ENCODE measurements around the gene TESMIN. TPM values are rescaled to one million over a fixed set of nuclear protein-coding genes. Genes with fewer than 3 reads are reported as not detected.

Gene TESMIN
- total and polyA plus RNA-seq, 2 of the 13 experiments (the other 11 are each of a cell fraction or from before 2014, with no cell fraction given) = 0.15 to 0.45 TPM

GRCh38 chr11:68784653-68785052 lies 33.3 kb upstream of the TESMIN start:
- TF ChIP-seq MAF1 (CRISPR knock-in tag; IDR thresholded peaks at IDR 0.05; ENCODE audit: borderline replicate concordance) (no peak), STAT5B (CRISPR knock-in tag; IDR thresholded peaks at IDR 0.05) (no peak), ZNF598 (CRISPR knock-in tag; IDR thresholded peaks at IDR 0.05; ENCODE audit: borderline replicate concordance) (no peak), ZNF10 (CRISPR knock-in tag; IDR thresholded peaks at IDR 0.05; ENCODE audit: borderline replicate concordance, low read depth) (no peak), ZSCAN30 (CRISPR knock-in tag; IDR thresholded peaks at IDR 0.05) (no peak), ZNF510 (CRISPR knock-in tag; IDR thresholded peaks at IDR 0.05; ENCODE audit: low read depth) (no peak), ZNF292 (CRISPR knock-in tag; IDR thresholded peaks at IDR 0.05; ENCODE audit: borderline replicate concordance, low read depth) (no peak), ETV5 (CRISPR knock-in tag; IDR thresholded peaks at IDR 0.05; ENCODE audit: borderline replicate concordance) (no peak), ZNF512B (CRISPR knock-in tag; IDR thresholded peaks at IDR 0.05; ENCODE audit: borderline replicate concordance) (no peak), TOE1 (CRISPR knock-in tag; IDR thresholded peaks at IDR 0.05) (no peak), XBP1 (CRISPR knock-in tag; IDR thresholded peaks at IDR 0.05) (no peak), MZF1 (CRISPR knock-in tag; IDR thresholded peaks at IDR 0.05; ENCODE audit: borderline replicate concordance) (no peak)
- TF ChIP-seq, protein P1, sequence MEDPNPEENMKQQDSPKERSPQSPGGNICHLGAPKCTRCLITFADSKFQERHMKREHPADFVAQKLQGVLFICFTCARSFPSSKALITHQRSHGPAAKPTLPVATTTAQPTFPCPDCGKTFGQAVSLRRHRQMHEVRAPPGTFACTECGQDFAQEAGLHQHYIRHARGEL (CRISPR knock-in tag; IDR thresholded peaks at IDR 0.05) = no peak
- TF ChIP-seq, protein P2, sequence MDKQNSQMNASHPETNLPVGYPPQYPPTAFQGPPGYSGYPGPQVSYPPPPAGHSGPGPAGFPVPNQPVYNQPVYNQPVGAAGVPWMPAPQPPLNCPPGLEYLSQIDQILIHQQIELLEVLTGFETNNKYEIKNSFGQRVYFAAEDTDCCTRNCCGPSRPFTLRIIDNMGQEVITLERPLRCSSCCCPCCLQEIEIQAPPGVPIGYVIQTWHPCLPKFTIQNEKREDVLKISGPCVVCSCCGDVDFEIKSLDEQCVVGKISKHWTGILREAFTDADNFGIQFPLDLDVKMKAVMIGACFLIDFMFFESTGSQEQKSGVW (CRISPR knock-in tag; IDR thresholded peaks at IDR 0.05; ENCODE audit: borderline replicate concordance) = no peak
- FAIRE-seq (no peak), DNase-seq (ENCODE audit: low spot score) (no peak), ATAC-seq (no peak)
- Histone ChIP-seq H3K79me2 (ENCODE audit: insufficient read depth, low read length) (no peaks in the 10 kb centered on the region), H3K4me1 (ENCODE audit: insufficient read depth, low read length) (no peaks in the 10 kb centered on the region), H3K27ac (ENCODE audit: extremely low read length, insufficient read depth, low read length) (no peak overlapping the region), H3K27me3 (ENCODE audit: control insufficient read depth in 1 of 2, insufficient read depth in 2 of 2, low read length in 2 of 2) (no peaks in the 10 kb centered on the region), H3K36me3 (replicated peaks in 1 of 2; ENCODE audit: control insufficient read depth in 1 of 2, insufficient read depth in 2 of 2, low read length in 2 of 2) (peaks cover 0 to 4% of the 10 kb centered on the region in 2 experiments; a peak in 1 of 5 replicates), H4K20me1 (ENCODE audit: insufficient read depth, low read length) (no peaks in the 10 kb centered on the region), H3K4me3 (replicated peaks in 1 of 3; ENCODE audit: insufficient read depth in 1 of 3, low read depth in 2 of 3, low read length in 3 of 3) (no peak overlapping the region), H3K4me2 (ENCODE audit: low read depth, low read length) (no peak overlapping the region), H2AFZ (ENCODE audit: low read length) (no peak overlapping the region), H3K9ac (ENCODE audit: insufficient read depth, low read depth, low read length) (no peak overlapping the region), H3K9me3 (ENCODE audit: low read length) (no peaks in the 10 kb centered on the region)
- CTCF ChIA-PET (ENCODE audit: low intra/inter-chr PET ratio, low total read pairs) = no interaction called here
- POLR2A ChIA-PET = interaction anchor here (1.1 kb wide), 1 partner anchor 60 kb away, joined by 3 read pairs; no protein-coding TSS in a partner anchor
- in situ Hi-C loops (cut with HindIII; ENCODE audit: extremely low pct_ligation_motif_present, low pct_unique_long_range_greater_than_20kb) = no loop called here
- 88% methylated on average over 4 of the region's 16 CpGs for WGBS (ENCODE audit: low lambda C conversion rate)
- no TSS peak for BruUV-seq (replicated peaks)
- intact Hi-C loops (cut with micrococcal nuclease; ENCODE audit: unreplicated experiment) = no loop called here

Measured in HepG2 (cell line).